Measurements from ENCODE around the gene LATS1.
"Not testable (repeated sequence)": the region's sequence is repeated elsewhere in the genome, so short reads cannot be mapped to it uniquely, and the experiment has no call there.

Gene LATS1

GRCh38 chr6:149728499-149729234 lies 10.8 kb upstream of the LATS1 start:
- DNase-seq = no peak

- no peak for DNase-seq
These were observed 10.0 kb upstream of the LATS1 start for GRCh38 chr6:149727793-149728498.

- DNase-seq = no peak
These were observed 7.9 kb upstream of the LATS1 start for GRCh38 chr6:149725785-149726184.

GRCh38 chr6:149723771-149724417 lies 6.0 kb upstream of the LATS1 start:
- DNase-seq = peak in 1 of 2 experiments; percentile 33

GRCh38 chr6:149723262-149723661 lies 5.4 kb upstream of the LATS1 start:
- DNase-seq = no peak

GRCh38 chr6:149719531-149719930 lies 1.6 kb upstream of the LATS1 start:
- DNase-seq = no peak

GRCh38 chr6:149717255-149717587 lies 680 bp downstream of the LATS1 start:
- DNase-seq = no peak

GRCh38 chr6:149716181-149716963 lies 1.5 kb downstream of the LATS1 start:
- DNase-seq = no peak

- DNase-seq = no peak
These were observed 3.5 kb downstream of the LATS1 start for GRCh38 chr6:149714442-149714841.

GRCh38 chr6:149711711-149712110 lies 6.2 kb downstream of the LATS1 start:
- DNase-seq = no peak

- DNase-seq = no peak
These were observed 16.2 kb downstream of the LATS1 start for GRCh38 chr6:149701714-149702113.

- no peak for DNase-seq
These were observed 18.8 kb downstream of the LATS1 start for GRCh38 chr6:149699150-149699549.

- no peak for DNase-seq
These were observed 19.7 kb downstream of the LATS1 start for GRCh38 chr6:149698175-149698574.

- no peak for DNase-seq
These were observed 21.0 kb downstream of the LATS1 start for GRCh38 chr6:149696901-149697300.

GRCh38 chr6:149694921-149695320 lies 23.0 kb downstream of the LATS1 start:
- no peak for DNase-seq

- DNase-seq = no peak
These were observed 26.7 kb downstream of the LATS1 start for GRCh38 chr6:149691201-149691600.

- DNase-seq = no peak
These were observed 31.7 kb downstream of the LATS1 start for GRCh38 chr6:149686230-149686629.

- DNase-seq = no peak
These were observed 34.5 kb downstream of the LATS1 start for GRCh38 chr6:149683256-149683859.

- DNase-seq = not testable (repeated sequence)
These were observed 36.1 kb downstream of the LATS1 start for GRCh38 chr6:149681845-149682244.

- DNase-seq = no peak
These were observed 36.7 kb downstream of the LATS1 start for GRCh38 chr6:149681209-149681608.

- no peak for DNase-seq
These were observed 37.4 kb downstream of the LATS1 start for GRCh38 chr6:149680503-149680902.

- not testable (repeated sequence) for DNase-seq
These were observed 45.6 kb downstream of the LATS1 start for GRCh38 chr6:149672265-149672664.

- no peak for DNase-seq
These were observed 57.9 kb downstream of the LATS1 start for GRCh38 chr6:149660028-149660427.
